Smooth muscle cell (in vitro differentiated cells): ENCODE data around the gene FBXO44. TPM values are rescaled to one million over a fixed set of nuclear protein-coding genes. Genes with fewer than 3 reads are reported as not detected.

Experiments used
- DNase-seq: peaks from one replicate; lab custom pipeline; 2025; ENCODE audit not compliant: unreplicated experiment; lab: John Stamatoyannopoulos, UW
- H2AFZ ChIP-seq: fragments of 200-600 bp; sonication (generic); 2 replicates; pipeline ENCODE4 v1.6.0; 2016; ENCODE audit warnings: antibody characterized with exemption, low read depth, mild to moderate bottlenecking
- H3F3A ChIP-seq: fragments of 200-600 bp; sonication (generic); 2 replicates; pipeline ENCODE4 v1.6.0; 2017; ENCODE audit warnings: antibody characterized with exemption, low read depth
- H3K27ac ChIP-seq: fragments of 200-600 bp; sonication (generic); 2 replicates; pipeline ENCODE4 v1.5.1; 2016; ENCODE audit warnings: low read depth, mild to moderate bottlenecking
- H3K27me3 ChIP-seq: fragments of 200-600 bp; sonication (generic); 2 replicates; pipeline ENCODE4 v1.6.1; 2016; ENCODE audit warnings: low read depth, mild to moderate bottlenecking
- H3K36me3 ChIP-seq: fragments of 200-600 bp; sonication (generic); 2 replicates; pipeline ENCODE4 v1.5.1; 2016; ENCODE audit warnings: low read depth
- H3K4me1 ChIP-seq: fragments of 200-600 bp; sonication (generic); 2 replicates; pipeline ENCODE4 v1.5.1; 2016; ENCODE audit warnings: low read depth
- H3K4me2 ChIP-seq: fragments of 200-600 bp; sonication (generic); 2 replicates; pipeline ENCODE4 v1.6.0; 2016; ENCODE audit warnings: mild to moderate bottlenecking
- H3K4me3 ChIP-seq: fragments of 200-600 bp; sonication (generic); 2 replicates; pipeline ENCODE4 v1.5.1; 2016; ENCODE audit warnings: mild to moderate bottlenecking
- H3K79me2 ChIP-seq: fragments of 200-600 bp; sonication (generic); 2 replicates; pipeline ENCODE4 v1.6.0; 2016; ENCODE audit warnings: low read depth, mild to moderate bottlenecking
- H3K9ac ChIP-seq: fragments of 200-600 bp; sonication (generic); 2 replicates; pipeline ENCODE4 v1.6.0; 2016; ENCODE audit warnings: low read depth
- H3K9me3 ChIP-seq: fragments of 200-600 bp; sonication (generic); replicated peaks from 2 replicates; pipeline ENCODE4 v1.5.1; 2016; ENCODE audit warnings: low read depth
- H4K20me1 ChIP-seq: fragments of 200-600 bp; sonication (generic); 2 replicates; pipeline ENCODE4 v1.6.0; 2016; ENCODE audit warnings: low read depth
- CTCF ChIP-seq: fragments of 200-600 bp; sonication (generic); IDR thresholded peaks from 2 replicates; pipeline ENCODE4 v1.5.1; 2017; ENCODE audit warnings: borderline replicate concordance, mild to moderate bottlenecking, antibody characterized with exemption; ENCODE audit not compliant: insufficient read depth, poor library complexity, severe bottlenecking
- WGBS: methylation state at CpG from one replicate; pipeline ENCODE4 v1.1.7; 2016; ENCODE audit warnings: low lambda C conversion rate; 5-methylcytosine and 5-hydroxymethylcytosine counted together
- polyA plus RNA-seq: library from polyadenylated mRNA; unstranded; fragments of >200 nt; fragmentation: Nextera tagmentation; extraction: Ambion mirVana; gene quantifications from 2 replicates; pipeline ENCODE4 v1.2.1, GENCODE V29; 2016
- total RNA-seq: library from RNA; depleted of rRNA; stranded (reverse); fragments of >200 nt; gene quantifications from 2 replicates; pipeline ENCODE4 v1.2.3, GENCODE V29; 2014

The FBXO44 gene
- total and polyA plus RNA-seq, 2 experiments from 2014 or later: 9.0 to 16.2 TPM

- Histone ChIP-seq H3K9ac (peak overlapping the region; percentile 3), H3K9me3 (no peaks in the 10 kb centered on the region), H3K4me2 (peak overlapping the region; percentile 95), H2AFZ (peak overlapping the region; percentile 81), H3F3A (no peaks in the 10 kb centered on the region), H3K27me3 (no peaks in the 10 kb centered on the region), H3K4me3 (peak overlapping the region; percentile 65), H3K79me2 (no peaks in the 10 kb centered on the region), H3K36me3 (no peaks in the 10 kb centered on the region), H3K4me1 (no peaks in the 10 kb centered on the region), H4K20me1 (no peaks in the 10 kb centered on the region), H3K27ac (no peak overlapping the region)
- 7% methylated on average over 24 of the region's 66 CpGs for WGBS
- no peak for DNase-seq
- peak; percentile 2 for TF ChIP-seq CTCF
Measured at GRCh38 chr1:11664336-11665065, 9.8 kb downstream of the FBXO44 start.

- no peaks in the 10 kb centered on the region for H3K36me3 ChIP-seq
- H3K4me3 ChIP-seq: no peak overlapping the region
- no peak overlapping the region for H3K27ac ChIP-seq
- TF ChIP-seq CTCF: no peak
- H3K79me2 ChIP-seq: no peaks in the 10 kb centered on the region
- H3K9ac ChIP-seq: no peak overlapping the region
- WGBS: 89% methylated on average over 14 of the region's 14 CpGs
- H2AFZ ChIP-seq: no peak overlapping the region
- H3K9me3 ChIP-seq: no peaks in the 10 kb centered on the region
- no peak for DNase-seq
- H3F3A ChIP-seq: no peaks in the 10 kb centered on the region
- no peaks in the 10 kb centered on the region for H3K4me1 ChIP-seq
- H3K4me2 ChIP-seq: no peak overlapping the region
- H3K27me3 ChIP-seq: no peaks in the 10 kb centered on the region
- no peaks in the 10 kb centered on the region for H4K20me1 ChIP-seq
Measured at GRCh38 chr1:11668516-11668915, 13.8 kb downstream of the FBXO44 start.

GRCh38 chr1:11670747-11671146 lies 16.1 kb downstream of the FBXO44 start:
- no peak overlapping the region for H2AFZ ChIP-seq
- H3K4me2 ChIP-seq: no peak overlapping the region
- no peaks in the 10 kb centered on the region for H3K27me3 ChIP-seq
- WGBS: 87% methylated on average over 6 of the region's 6 CpGs
- no peak for DNase-seq
- H3K4me3 ChIP-seq: no peak overlapping the region
- no peak for TF ChIP-seq CTCF
- H3K27ac ChIP-seq: no peak overlapping the region
- H3K9me3 ChIP-seq: no peaks in the 10 kb centered on the region
- H4K20me1 ChIP-seq: no peaks in the 10 kb centered on the region
- no peak overlapping the region for H3K9ac ChIP-seq
- H3K4me1 ChIP-seq: no peaks in the 10 kb centered on the region
- H3F3A ChIP-seq: no peaks in the 10 kb centered on the region
- H3K36me3 ChIP-seq: no peaks in the 10 kb centered on the region
- H3K79me2 ChIP-seq: no peaks in the 10 kb centered on the region

- no peak for TF ChIP-seq CTCF
- no peaks in the 10 kb centered on the region for H3K27me3 ChIP-seq
- H3K79me2 ChIP-seq: no peaks in the 10 kb centered on the region
- no peaks in the 10 kb centered on the region for H4K20me1 ChIP-seq
- no peaks in the 10 kb centered on the region for H3K9me3 ChIP-seq
- H2AFZ ChIP-seq: no peak overlapping the region
- 90% methylated on average over 6 of the region's 6 CpGs for WGBS
- H3K4me2 ChIP-seq: no peak overlapping the region
- H3K4me1 ChIP-seq: no peaks in the 10 kb centered on the region
- H3F3A ChIP-seq: no peaks in the 10 kb centered on the region
- no peak overlapping the region for H3K9ac ChIP-seq
- no peaks in the 10 kb centered on the region for H3K36me3 ChIP-seq
- no peak for DNase-seq
- H3K27ac ChIP-seq: no peak overlapping the region
- H3K4me3 ChIP-seq: no peak overlapping the region
Measured at GRCh38 chr1:11671205-11671543, 16.5 kb downstream of the FBXO44 start.
